Inflammatory macrophage treated with lipopolysaccharide for 4 hours (primary cell): Measurements from ENCODE around the gene CTNND2.

Source experiments
- DNase-seq: peaks from one replicate; pipeline ENCODE4 v3.0.0-alpha.2; 2020

The CTNND2 gene

GRCh38 chr5:10969684-10970180 is 934.5 kb downstream of the CTNND2 start:
- DNase-seq, result no peak

- no peak for DNase-seq
Observed at GRCh38 chr5:10964806-10965205, 939.4 kb downstream of the CTNND2 start.

- DNase-seq, result no peak
Observed at GRCh38 chr5:10958728-10959127, 945.5 kb downstream of the CTNND2 start.

- DNase-seq, result no peak
Observed at GRCh38 chr5:10949856-10950630, 954.2 kb downstream of the CTNND2 start.

GRCh38 chr5:10946050-10946449 is 958.2 kb downstream of the CTNND2 start:
- no peak for DNase-seq

- DNase-seq, result no peak
Observed at GRCh38 chr5:10941900-10942299, 962.3 kb downstream of the CTNND2 start.

- DNase-seq, result no peak
Observed at GRCh38 chr5:10936081-10936855, 968.0 kb downstream of the CTNND2 start.

- no peak for DNase-seq
Observed at GRCh38 chr5:10935536-10935935, 968.7 kb downstream of the CTNND2 start.

GRCh38 chr5:10934783-10935355 is 969.4 kb downstream of the CTNND2 start:
- DNase-seq, result no peak

- no peak for DNase-seq
Observed at GRCh38 chr5:10933121-10933520, 971.1 kb downstream of the CTNND2 start.

- DNase-seq, result no peak
Observed at GRCh38 chr5:10932426-10932825, 971.8 kb downstream of the CTNND2 start.

GRCh38 chr5:10927608-10928007 is 976.6 kb downstream of the CTNND2 start:
- DNase-seq, result no peak

GRCh38 chr5:10923310-10923709 is 980.9 kb downstream of the CTNND2 start:
- DNase-seq, result no peak
